ENCODE results near the gene SCN3A.

SCN3A gene

DNA sequence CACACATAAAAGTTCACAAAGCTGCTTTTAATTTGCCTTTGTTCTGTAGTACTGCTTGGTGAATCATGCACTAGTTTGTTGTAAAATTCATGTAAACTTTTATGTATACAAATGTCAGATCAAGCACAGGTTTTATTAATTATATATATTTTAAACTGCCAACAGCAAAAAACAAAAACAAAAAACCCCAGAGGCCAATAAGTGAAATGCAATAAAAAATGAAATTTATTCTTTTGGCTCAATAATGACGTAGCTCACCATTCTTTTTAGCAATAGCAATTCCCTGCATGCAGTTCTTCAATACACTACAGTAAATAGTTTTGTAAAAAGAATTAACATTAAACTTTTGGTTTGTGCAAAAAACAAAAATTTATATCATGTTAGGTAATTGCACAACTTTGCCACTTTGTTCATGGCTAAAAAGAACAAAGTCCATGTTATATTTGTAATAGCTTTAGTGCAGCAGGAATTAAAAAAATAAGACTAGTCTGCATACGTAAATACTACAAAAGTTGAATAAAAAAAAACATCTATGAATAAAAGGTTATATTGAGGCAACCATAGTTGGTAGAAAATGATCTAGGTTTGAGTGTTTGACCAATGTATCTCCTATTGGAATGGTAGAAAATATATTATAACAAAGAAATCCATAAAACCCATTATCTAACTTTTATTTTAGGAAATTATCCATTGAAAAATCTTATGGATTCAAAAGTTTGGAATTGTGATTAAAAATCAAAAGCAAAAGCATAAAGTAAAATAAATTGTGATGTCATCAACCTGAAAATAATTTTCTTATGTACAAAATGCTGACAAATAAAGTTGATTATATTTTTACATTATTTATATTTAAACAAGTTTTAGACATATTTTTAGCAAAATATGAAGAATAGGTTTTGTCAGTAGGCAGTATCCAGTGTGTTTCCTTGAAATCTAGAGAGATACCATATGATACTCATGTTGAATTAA lies 115.6 kb downstream of the SCN3A start:
- DNase-seq = no peak
- Histone ChIP-seq H3K9me3 (replicated peaks; ENCODE audit: insufficient read depth, low read length) (no peaks in the 10 kb centered on the region), H3K79me2 (ENCODE audit: low read length) (no peaks in the 10 kb centered on the region), H4K20me1 (ENCODE audit: insufficient read depth, low read length) (no peaks in the 10 kb centered on the region), H3F3A (ENCODE audit: insufficient read depth, low read length) (no peaks in the 10 kb centered on the region), H3K4me1 (ENCODE audit: low read length) (peaks cover 11% of the 10 kb centered on the region), H3K9me2 (replicated peaks; ENCODE audit: insufficient read depth, low read length) (no peaks in the 10 kb centered on the region), H3K36me3 (replicated peaks; ENCODE audit: insufficient read depth, low read length) (no peaks in the 10 kb centered on the region), H3K4me3 (ENCODE audit: low read length) (no peak overlapping the region), H3K4me2 (ENCODE audit: low read depth, low read length) (peak overlapping the region; percentile 21; the same call in 1 of the 2 replicates), H3K27me3 (replicated peaks; ENCODE audit: insufficient read depth, low read length) (no peaks in the 10 kb centered on the region), H3K9ac (ENCODE audit: low read length) (no peak overlapping the region), H2AFZ (ENCODE audit: low read length) (no peak overlapping the region), H3K27ac (ENCODE audit: low read length) (no peak overlapping the region)
- TF ChIP-seq EZH2phosphoT487 (IDR thresholded peaks at IDR 0.05; ENCODE audit: low read length) (no peak), EZH2 (optimal IDR thresholded peaks at IDR 0.05; ENCODE audit: low read depth, low read length) (no peak)
- TF ChIP-seq, protein P1, sequence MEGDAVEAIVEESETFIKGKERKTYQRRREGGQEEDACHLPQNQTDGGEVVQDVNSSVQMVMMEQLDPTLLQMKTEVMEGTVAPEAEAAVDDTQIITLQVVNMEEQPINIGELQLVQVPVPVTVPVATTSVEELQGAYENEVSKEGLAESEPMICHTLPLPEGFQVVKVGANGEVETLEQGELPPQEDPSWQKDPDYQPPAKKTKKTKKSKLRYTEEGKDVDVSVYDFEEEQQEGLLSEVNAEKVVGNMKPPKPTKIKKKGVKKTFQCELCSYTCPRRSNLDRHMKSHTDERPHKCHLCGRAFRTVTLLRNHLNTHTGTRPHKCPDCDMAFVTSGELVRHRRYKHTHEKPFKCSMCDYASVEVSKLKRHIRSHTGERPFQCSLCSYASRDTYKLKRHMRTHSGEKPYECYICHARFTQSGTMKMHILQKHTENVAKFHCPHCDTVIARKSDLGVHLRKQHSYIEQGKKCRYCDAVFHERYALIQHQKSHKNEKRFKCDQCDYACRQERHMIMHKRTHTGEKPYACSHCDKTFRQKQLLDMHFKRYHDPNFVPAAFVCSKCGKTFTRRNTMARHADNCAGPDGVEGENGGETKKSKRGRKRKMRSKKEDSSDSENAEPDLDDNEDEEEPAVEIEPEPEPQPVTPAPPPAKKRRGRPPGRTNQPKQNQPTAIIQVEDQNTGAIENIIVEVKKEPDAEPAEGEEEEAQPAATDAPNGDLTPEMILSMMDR (IDR thresholded peaks at IDR 0.05; ENCODE audit: low read length) = peak; percentile 9; the same call in 1 of the 2 replicates

DNA sequence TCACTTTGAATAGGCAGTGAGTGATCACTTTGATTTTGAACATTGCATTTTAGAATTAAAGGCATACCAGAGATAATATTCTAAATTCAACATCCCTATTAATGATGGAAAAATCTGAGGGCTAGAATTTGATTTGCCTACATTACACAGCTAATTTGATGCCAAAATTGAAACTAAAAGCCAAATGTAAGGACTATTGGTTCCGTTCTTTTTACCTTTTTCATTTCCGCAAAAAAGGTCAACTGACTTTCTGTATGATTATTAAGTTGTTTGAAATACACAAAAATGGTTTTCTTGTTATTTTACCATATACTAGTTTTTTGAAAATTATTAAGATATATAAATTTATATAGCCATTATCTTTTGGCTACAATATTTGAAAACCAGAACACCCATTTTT lies 117.5 kb downstream of the SCN3A start:
- H3K27me3 ChIP-seq (replicated peaks; ENCODE audit: insufficient read depth, low read length) = no peaks in the 10 kb centered on the region
- H3K79me2 ChIP-seq (ENCODE audit: low read length) = no peaks in the 10 kb centered on the region
- H3K9me3 ChIP-seq (replicated peaks; ENCODE audit: insufficient read depth, low read length) = no peaks in the 10 kb centered on the region
- no peaks in the 10 kb centered on the region for H4K20me1 ChIP-seq (ENCODE audit: insufficient read depth, low read length)
- H3K36me3 ChIP-seq (replicated peaks; ENCODE audit: insufficient read depth, low read length) = no peaks in the 10 kb centered on the region
- DNase-seq = no peak
- H3K4me1 ChIP-seq (ENCODE audit: low read length) = peaks cover 11% of the 10 kb centered on the region
- no peaks in the 10 kb centered on the region for H3F3A ChIP-seq (ENCODE audit: insufficient read depth, low read length)
- H3K9me2 ChIP-seq (replicated peaks; ENCODE audit: insufficient read depth, low read length) = no peaks in the 10 kb centered on the region
- H3K4me2 ChIP-seq (ENCODE audit: low read depth, low read length) = no peak overlapping the region
- H2AFZ ChIP-seq (ENCODE audit: low read length) = no peak overlapping the region
- TF ChIP-seq EZH2phosphoT487 (IDR thresholded peaks at IDR 0.05; ENCODE audit: low read length) (no peak), EZH2 (optimal IDR thresholded peaks at IDR 0.05; ENCODE audit: low read depth, low read length) (no peak)
- TF ChIP-seq, protein P1 (IDR thresholded peaks at IDR 0.05; ENCODE audit: low read length) = no peak
- no peak overlapping the region for H3K9ac ChIP-seq (ENCODE audit: low read length)
- H3K4me3 ChIP-seq (ENCODE audit: low read length) = no peak overlapping the region
- no peak overlapping the region for H3K27ac ChIP-seq (ENCODE audit: low read length)

DNA sequence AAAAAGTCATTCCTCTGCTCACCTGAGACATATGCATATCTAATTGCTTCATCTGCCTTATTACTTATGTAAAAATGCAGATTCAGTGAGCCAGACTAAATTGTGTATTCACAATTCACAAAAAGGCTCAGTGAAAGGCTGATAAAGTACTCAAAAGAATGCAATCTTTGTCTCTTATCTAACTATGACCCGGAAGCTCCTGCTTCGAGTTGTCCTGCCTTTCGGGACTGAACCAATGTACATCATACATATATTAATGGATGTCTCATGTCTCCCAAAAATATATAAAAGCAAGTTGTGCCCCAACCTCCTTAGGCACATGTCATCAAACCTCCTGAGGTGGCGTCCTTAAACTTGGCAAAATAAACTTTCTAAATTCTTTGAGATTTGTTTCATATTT lies 120.5 kb downstream of the SCN3A start:
- Histone ChIP-seq H3K27ac (ENCODE audit: low read length) (no peak overlapping the region), H4K20me1 (ENCODE audit: insufficient read depth, low read length) (no peaks in the 10 kb centered on the region), H3K79me2 (ENCODE audit: low read length) (no peaks in the 10 kb centered on the region), H3F3A (ENCODE audit: insufficient read depth, low read length) (no peaks in the 10 kb centered on the region), H3K4me3 (ENCODE audit: low read length) (no peak overlapping the region), H3K4me1 (ENCODE audit: low read length) (peaks cover 26% of the 10 kb centered on the region), H2AFZ (ENCODE audit: low read length) (no peak overlapping the region), H3K27me3 (replicated peaks; ENCODE audit: insufficient read depth, low read length) (no peaks in the 10 kb centered on the region), H3K9me2 (replicated peaks; ENCODE audit: insufficient read depth, low read length) (no peaks in the 10 kb centered on the region), H3K4me2 (ENCODE audit: low read depth, low read length) (no peak overlapping the region), H3K9me3 (replicated peaks; ENCODE audit: insufficient read depth, low read length) (no peaks in the 10 kb centered on the region), H3K36me3 (replicated peaks; ENCODE audit: insufficient read depth, low read length) (no peaks in the 10 kb centered on the region), H3K9ac (ENCODE audit: low read length) (no peak overlapping the region)
- no peak for DNase-seq
- TF ChIP-seq EZH2phosphoT487 (IDR thresholded peaks at IDR 0.05; ENCODE audit: low read length) = no peak
- TF ChIP-seq EZH2 (optimal IDR thresholded peaks at IDR 0.05; ENCODE audit: low read depth, low read length) = no peak
- TF ChIP-seq, protein P1 (IDR thresholded peaks at IDR 0.05; ENCODE audit: low read length) = no peak

All from MM.1S (cell line).